Endometrium (tissue), 2 donors: ENCODE measurements around the gene CERS6.
"Not testable (repeated sequence)": the region's sequence is repeated elsewhere in the genome, so short reads cannot be mapped to it uniquely, and the experiment has no call there.

Experiments
- FAIRE-seq: peaks from 2 replicates; lab custom pipeline; 2012; peaks lifted over from hg19 to GRCh38; lab: Jason Lieb, UNC
- donor health status: control.
- donor health status: control.

CERS6 gene

GRCh38 chr2:168773719-168774521, 317.8 kb downstream of the CERS6 start:
- no peak for FAIRE-seq

DNA sequence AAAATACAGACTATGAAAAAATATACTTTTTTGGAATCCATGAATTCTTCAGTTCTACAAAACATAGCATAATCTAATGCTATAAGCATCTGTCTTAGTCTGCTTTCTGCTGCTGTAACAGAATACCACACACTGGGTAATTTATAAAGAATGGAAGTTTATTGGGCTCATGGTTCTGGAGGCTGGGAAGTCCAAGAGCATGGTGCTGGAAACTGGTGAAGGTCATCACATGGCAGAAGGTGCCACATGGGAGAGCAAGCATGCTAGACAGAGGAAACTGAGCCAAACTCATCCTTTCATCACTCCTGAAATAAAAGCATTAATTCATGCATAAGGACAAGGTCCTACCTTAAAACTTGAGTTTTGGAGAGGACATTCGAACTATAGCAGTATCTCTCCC, 319.8 kb downstream of the CERS6 start:
- no peak for FAIRE-seq

DNA sequence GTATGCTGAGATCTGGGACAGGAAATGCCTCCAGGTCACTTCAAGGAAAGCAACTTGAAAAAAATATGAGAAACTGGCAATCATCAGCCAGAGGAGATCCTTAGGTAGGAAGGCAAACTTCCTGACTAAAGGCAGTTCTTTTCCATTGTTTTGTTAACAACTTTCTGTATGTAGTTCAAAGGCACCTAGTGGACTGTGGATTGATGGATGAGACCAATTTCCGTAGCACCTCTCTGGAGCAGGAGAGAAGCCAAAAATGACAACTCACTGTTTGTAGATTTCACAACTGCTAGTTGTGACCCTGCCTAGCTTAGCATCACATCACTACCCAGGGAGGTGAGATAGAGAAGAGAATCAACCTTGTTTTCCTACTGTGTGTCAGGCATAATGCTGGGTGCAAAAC, 324.6 kb downstream of the CERS6 start:
- FAIRE-seq, result no peak

- no peak for FAIRE-seq
Observed at GRCh38 chr2:168781191-168781817, 325.2 kb downstream of the CERS6 start.

DNA sequence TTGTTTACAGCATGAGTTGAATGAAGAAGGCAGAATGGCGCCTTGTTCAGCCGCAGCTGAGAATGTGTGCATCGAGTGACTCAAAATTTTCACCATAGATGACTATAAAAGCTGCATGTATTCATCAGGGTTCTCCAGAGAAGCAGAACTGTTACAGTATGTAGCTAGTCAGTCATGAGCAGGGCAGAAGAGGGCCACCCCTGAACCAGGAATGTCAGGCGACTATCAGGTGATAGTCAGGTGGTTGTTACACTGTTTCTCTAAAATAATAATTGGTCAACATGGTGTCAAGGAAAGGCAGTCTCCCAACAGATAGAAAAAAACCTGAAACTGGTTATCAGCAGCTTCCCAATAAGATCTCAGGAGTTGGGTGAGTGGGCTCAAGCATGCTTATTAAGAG, 326.2 kb downstream of the CERS6 start:
- FAIRE-seq, result no peak

DNA sequence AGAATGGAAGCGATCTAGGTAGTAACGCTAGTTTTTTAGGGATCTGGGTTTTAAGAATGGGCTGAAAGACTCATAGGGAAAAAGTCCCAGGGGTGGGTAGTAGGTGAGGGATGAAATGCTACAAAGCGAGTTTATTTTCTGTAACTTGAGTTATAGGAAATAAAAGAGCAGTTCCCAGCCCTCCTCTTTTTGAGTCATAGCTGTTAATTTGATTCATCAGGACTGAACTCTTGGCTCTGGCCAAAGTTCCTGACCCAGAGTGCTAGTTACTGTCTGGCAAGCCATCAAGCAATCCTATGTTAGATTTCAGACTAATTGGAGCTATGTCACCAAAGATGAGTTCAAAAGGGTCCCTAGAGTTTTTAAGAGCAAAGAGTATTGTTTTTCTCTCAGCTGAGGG, 328.9 kb downstream of the CERS6 start:
- FAIRE-seq, result no peak

GRCh38 chr2:168787098-168787781, 331.2 kb downstream of the CERS6 start:
- FAIRE-seq, result no peak

- FAIRE-seq, result no peak
Observed at GRCh38 chr2:168787782-168788376, 331.8 kb downstream of the CERS6 start.

GRCh38 chr2:168789776-168790175, 333.7 kb downstream of the CERS6 start:
- FAIRE-seq, result no peak

DNA sequence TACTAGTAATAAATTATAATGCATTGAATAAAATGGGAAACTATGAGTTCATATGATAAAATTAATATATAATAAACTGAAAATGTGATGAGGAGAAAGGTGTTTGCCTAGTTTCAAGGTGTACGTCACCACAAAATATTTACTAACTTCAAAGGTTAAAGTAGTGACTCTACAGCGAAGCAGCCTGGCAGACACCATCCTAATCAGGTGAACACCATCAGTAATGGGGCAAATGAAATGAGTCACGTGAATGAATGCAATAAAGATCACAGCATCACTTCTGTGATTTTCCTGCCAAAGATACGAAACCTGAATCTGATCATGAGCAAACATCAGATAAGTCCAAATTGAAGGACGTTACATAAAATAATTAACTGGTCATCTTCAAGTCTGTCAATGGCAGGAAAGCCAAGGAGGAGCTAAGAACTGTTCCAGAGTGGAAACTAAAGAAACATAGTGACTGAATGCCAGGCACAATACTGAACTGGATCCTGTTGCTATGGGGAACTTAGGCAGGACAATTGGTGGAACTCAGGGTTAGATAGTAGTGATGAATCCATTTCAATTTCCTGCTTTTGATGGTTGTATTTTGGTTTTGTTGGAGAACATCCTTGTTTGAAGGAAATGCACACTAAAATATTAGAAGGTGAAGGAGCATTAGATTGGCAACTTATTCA, 334.3 kb downstream of the CERS6 start:
- FAIRE-seq, result no peak

DNA sequence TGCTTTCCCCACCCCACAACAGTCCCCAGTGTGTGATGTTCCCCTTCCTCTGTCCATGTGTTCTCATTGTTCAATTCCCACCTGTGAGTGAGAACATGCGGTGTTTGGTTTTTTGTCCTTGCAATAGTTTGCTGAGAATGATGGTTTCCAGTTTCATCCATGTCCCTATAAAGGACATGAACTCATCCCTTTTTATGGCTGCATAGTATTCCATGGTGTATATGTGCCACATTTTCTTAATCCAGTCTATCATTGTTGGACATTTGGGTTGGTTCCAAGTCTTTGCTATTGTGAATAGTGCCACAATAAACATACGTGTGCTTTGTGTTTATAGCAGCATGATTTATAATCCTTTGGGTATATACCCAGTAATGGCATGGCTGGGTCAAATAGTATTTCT, 335.1 kb downstream of the CERS6 start:
- FAIRE-seq, result not testable (repeated sequence)

DNA sequence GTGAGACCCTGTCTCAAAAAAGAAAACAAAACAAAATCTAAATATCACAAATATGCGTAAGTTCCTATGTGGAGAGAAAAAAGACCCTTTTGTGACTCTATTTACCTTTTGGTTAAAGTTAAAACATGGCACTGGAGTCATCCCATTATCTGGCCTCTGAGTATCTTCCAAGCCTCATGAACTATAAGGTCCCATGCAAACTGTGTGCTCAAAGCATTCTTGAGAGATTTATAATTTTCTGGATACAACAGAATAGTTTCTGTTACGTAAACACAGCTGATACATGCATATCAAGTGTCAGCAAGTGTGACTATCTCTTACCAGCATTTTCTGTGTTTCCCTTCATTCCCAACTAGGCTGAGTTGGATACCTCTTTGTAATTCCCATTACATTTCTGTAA, 337.5 kb downstream of the CERS6 start:
- no peak for FAIRE-seq

GRCh38 chr2:168794968-168795367, 338.9 kb downstream of the CERS6 start:
- FAIRE-seq, result no peak

- no peak for FAIRE-seq
Observed at GRCh38 chr2:168796090-168796577, 340.1 kb downstream of the CERS6 start.

DNA sequence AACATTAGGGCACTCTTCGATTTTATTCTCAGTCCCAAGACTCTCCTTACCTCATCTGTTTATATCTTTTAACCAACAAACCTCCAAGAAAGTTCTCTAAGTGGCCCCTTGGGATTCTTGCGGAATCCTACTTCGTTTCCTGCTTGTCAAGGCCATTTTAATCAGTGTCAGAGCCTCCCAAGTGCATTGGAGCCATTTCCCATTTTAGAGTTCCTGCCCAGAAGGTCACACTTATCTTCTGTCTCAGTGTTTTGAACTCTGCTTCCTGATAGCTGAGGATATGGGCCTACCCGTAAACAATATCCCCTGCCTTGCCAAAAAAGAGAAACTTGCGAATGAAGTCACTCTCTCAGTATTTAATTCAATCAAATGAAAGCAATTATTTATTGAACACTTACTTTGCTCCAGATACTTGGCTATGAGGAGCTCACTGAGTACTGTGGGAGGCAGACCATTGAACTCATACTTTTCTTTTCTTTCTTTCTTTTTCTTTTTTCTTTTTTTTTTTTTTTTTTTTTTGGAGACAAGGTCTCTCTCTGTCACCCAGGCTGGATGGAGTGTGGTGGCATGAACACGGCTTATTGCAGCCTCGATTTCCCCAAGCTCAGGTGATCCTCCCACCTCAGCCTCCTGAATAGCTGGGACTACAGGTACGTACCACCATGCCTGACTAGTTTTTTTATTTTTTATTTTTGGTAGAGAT, 340.7 kb downstream of the CERS6 start:
- FAIRE-seq, result no peak

- no peak for FAIRE-seq
Observed at GRCh38 chr2:168797286-168797655, 341.2 kb downstream of the CERS6 start.

- no peak for FAIRE-seq
Observed at GRCh38 chr2:168798076-168798887, 342.2 kb downstream of the CERS6 start.

GRCh38 chr2:168798888-168799410, 342.9 kb downstream of the CERS6 start:
- FAIRE-seq, result no peak

DNA sequence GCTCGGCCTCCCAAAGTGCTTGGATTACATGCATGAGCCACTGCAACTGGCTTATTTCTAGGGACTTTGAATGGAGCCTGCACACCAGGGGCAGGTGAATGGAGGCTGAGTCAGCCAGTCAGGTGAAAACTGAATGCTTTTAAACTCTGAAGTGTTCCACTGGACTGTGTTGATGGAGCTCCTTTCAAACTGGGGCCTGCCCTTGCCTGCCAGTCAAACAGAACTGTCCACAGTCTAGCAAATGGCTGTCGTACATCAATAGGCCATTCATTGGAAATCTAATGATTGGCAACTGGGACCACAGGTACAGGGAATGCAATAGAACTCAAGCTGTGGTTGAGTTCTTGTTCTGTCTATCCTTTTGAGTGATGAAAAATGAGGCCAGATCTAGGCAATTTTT, 345.4 kb downstream of the CERS6 start:
- FAIRE-seq, result no peak
